HG02970 (cell line): ENCODE results near the gene FAM50B.
"Not testable (repeated sequence)": the region's sequence is repeated elsewhere in the genome, so short reads cannot be mapped to it uniquely, and the experiment has no call there.

Source experiments
- ATAC-seq: cut with Tn5 transposase; IDR thresholded peaks from one replicate; pipeline ENCODE4 v1.9.1; 2021; ENCODE audit warnings: mild to moderate bottlenecking, moderate library complexity, moderate number of reproducible peaks; ENCODE audit not compliant: unreplicated experiment, low FRiP score

The FAM50B gene

GRCh38 chr6:3844097-3844463, 5.1 kb upstream of the FAM50B start:
- ATAC-seq: no peak

- no peak for ATAC-seq
Measured at GRCh38 chr6:3847521-3847920, 1.7 kb upstream of the FAM50B start.

DNA sequence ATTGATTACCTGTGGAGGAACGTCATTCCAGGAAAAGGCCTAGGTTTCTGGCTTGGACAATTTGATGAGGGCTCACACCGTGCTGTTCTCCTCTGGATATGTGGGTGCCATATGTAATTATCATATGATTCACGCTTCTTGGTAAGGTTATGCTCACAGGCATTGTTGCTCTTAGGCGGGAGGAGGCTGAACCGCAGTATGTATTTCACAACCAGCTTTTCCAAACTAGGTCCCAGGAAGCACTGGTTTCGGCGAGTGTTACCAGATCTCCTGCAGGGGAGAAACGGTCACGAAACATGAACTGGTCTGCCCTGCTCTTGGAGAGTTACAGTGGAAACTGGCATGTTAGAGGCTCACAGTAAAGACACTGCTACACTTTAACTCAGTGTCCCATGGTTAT, 793 bp upstream of the FAM50B start:
- ATAC-seq: no peak

DNA sequence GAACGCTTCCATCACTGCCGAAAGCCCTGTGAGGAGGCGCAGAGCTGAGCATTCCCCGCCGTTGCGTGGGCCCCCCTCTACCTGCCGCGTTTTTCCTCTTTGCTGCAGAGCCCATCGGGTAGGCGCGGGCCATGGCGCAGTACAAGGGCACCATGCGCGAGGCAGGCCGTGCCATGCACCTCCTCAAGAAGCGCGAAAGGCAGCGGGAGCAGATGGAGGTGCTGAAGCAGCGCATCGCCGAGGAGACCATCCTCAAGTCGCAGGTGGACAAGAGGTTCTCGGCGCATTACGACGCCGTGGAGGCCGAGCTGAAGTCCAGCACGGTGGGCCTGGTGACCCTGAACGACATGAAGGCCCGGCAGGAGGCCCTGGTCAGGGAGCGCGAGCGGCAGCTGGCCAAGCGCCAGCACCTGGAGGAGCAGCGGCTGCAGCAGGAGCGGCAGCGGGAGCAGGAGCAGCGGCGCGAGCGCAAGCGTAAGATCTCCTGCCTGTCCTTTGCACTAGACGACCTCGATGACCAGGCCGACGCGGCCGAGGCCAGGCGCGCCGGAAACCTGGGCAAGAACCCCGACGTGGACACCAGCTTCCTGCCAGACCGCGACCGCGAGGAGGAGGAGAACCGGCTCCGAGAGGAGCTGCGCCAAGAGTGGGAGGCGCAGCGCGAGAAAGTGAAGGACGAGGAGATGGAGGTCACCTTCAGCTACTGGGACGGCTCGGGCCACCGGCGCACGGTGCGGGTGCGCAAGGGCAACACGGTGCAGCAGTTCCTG, 693 bp downstream of the FAM50B start:
- no peak for ATAC-seq

DNA sequence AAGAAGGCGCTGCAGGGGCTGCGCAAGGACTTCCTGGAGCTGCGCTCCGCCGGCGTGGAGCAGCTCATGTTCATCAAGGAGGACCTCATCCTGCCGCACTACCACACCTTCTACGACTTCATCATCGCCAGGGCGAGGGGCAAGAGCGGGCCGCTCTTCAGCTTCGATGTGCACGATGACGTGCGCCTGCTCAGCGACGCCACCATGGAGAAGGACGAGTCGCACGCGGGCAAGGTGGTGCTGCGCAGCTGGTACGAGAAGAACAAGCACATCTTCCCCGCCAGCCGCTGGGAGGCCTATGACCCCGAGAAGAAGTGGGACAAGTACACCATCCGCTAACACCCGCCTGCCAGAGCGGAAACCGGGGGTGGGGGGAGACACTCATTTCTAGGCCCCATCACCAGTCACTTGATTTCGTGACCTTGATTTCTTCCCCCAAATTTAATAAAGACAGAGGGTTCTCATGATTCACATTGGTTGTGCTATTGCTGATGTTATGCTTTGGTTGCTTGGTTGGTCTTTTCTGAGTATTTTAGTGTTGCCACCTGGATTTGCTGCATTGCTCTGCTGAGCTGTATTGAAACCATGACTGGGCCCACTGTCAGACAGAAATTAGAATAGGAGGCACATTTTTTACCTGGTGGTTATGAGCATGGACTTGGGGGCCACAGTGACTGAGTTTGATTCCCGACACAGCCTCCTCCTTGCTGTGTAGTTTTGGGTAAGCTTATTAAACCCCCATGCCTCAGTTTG, 1.5 kb downstream of the FAM50B start:
- no peak for ATAC-seq

DNA sequence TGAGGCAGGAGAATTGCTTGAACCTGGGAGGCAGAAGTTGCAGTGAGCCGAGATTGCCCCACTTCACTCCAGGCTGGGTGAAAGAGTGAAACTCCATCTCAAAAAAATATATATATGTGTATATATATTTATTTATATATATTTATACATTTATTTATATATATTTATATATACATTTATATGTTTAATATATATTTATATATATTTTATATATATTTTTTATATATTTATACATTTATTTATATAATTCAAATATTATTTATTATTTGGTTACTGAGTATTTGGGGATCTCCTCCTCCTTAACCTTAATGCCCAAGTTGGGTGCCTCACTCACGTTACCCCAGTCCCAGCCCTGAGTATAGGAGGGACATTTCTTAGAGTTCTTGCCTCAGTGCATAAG, 2.7 kb downstream of the FAM50B start:
- no peak for ATAC-seq

DNA sequence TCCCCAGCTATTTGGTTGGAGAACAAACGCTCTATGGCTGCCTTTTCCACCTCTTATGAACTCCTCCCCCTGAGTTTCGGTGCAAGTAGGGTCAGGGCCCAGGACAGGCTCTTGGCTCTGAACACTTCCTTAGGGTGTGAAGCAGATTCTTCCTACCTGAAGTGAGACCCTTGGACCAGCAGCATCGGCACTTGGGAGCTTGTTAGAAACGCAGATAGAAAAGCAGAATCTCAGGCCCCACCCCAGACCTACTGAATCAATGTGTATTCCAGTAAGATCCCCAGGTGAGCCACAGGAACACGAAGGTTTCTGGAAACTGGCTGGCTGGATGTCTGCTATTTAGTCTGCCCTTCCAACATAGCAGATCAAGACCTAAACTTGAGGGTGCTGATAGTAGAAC, 3.2 kb downstream of the FAM50B start:
- no peak for ATAC-seq

DNA sequence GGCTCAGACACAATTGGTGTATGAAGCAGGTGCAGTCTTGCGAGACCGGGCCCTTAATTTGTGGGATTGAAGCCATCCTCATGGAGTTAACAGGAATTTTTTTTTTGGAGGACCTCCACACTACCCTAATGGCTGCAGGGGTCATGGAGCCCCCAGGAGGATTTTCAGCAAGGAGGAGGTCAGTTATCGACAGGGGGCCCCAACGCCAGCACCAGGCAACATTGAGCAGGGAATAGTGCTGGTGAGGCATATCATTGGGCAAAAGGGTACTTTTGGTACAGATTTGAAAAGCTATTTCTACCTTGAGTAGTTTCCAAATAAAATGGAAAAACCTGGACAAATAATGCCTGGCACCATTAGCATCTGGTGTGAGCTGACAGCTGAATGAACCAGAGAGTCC, 6.7 kb downstream of the FAM50B start:
- no peak for ATAC-seq

DNA sequence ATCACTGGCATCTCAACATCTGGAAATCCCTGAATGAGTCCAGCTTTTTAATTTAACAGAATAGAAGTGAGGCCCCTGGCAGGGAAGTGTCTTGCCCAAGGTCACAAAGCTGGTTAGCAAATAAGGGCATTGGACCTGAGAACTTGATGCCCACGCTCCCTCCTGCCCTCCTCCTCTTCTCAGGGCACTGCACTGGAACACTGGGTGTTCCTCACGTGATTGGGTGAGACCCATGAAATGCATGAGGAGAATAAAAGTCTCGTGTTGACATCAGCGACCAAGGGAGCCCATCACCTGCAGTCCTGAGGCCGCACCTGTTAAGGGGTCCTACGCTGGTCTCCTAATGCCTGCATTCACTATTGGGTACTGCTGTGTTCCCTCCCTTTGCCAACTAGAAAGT, 7.4 kb downstream of the FAM50B start:
- no peak for ATAC-seq

- ATAC-seq: no peak
Measured at GRCh38 chr6:3857468-3858456, 8.6 kb downstream of the FAM50B start.

- no peak for ATAC-seq
Measured at GRCh38 chr6:3859878-3860552, 10.8 kb downstream of the FAM50B start.

DNA sequence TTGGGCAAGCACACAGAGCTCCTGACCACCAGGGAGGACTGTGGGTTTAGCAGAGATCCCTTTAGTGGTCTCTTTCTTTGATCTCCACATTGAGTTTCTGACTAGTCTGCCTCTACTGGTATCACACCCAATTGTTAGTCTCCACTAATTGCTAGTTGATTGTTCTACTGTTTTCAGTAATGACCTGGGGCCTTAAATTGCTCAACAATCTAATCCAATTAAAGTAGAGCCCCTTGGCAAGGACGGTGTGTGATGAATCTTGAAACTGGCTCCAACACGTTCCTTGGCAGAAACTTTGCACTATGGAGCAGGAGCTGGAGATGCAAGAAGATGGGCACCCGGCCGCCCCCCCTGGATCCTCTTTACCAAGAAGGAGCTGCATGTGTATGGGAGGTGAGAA, 12.3 kb downstream of the FAM50B start:
- ATAC-seq: no peak

DNA sequence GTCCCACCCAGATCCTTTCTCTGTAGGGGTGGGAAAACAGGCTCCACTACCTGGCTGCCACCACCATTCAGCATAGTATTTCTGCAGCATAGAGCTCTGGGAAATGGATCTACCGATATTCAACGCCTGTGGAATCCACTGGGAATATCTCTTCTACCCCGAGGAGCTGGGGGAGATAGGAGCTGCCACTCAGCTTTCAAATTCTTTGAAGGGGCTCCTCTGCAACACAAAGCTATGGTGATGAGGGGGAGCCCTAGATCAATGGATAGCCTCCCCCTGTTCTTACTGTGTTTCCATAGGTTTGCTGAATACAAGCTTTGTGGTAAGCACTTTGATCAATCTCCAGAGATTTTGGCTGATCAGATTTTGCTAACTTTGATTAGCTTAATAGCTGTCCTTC, 12.9 kb downstream of the FAM50B start:
- ATAC-seq: no peak

DNA sequence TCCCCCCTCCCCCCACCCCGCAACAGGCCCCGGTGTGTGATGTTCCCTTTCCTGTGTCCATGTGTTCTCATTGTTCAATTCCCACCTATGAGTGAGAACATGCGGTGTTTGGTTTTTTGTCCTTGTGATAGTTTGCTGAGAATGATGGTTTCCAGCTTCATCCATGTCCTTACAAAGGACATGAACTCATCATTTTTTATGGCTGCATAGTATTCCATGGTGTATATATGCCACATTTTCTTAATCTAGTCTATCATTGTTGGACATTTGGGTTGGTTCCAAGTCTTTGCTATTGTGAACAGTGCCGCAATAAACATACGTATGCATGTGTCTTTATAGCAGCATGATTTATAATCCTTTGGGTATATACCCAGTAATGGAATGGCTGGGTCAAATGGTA, 14.1 kb downstream of the FAM50B start:
- ATAC-seq: not testable (repeated sequence)

- ATAC-seq: no peak
Measured at GRCh38 chr6:3865463-3865862, 16.3 kb downstream of the FAM50B start.

DNA sequence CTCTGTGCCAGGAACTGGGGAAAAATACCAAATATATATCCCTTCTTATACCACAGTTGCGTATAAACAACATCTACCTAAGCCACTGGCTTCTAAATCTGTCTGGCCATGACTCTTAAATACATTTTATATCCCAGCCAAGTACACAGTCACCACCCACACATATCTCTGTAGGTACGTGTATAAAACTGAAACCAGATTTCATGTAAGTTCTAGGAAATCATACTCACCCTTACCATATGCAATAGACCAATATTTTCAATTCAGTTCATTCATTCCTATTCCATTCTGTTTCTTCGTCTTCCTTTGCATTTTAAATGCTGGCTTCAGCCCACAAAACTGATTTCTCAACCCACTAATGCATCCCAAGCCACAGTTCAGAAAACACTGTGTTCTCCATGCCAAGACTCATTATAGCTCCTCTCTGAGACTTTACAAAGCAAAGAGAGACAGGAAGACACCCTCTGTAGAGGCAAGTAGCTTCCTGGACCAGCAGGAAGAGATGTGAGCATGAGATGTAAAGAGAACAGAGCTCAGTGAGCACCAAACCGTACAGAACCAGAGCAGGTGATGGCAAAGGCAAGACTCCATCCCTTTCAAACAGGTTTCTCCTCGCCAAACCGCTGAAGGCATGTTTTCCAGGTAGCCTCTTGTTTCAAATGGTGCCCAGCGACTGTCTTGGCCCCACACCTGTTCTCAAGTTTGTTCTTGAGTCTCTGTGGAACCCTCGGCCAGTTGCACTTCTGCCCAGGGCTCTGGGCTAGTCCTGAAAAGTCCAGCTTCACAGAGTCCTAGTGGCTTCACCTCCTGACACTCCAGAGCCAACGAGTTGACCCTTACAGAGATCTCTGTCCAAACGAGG, 18.7 kb downstream of the FAM50B start:
- no peak for ATAC-seq

GRCh38 chr6:3868544-3868943, 19.4 kb downstream of the FAM50B start:
- ATAC-seq: no peak

- no peak for ATAC-seq
Measured at GRCh38 chr6:3869284-3869631, 20.1 kb downstream of the FAM50B start.

GRCh38 chr6:3869632-3870527, 20.7 kb downstream of the FAM50B start:
- no peak for ATAC-seq
